SK-N-SH (cell line): Measurements from ENCODE around the gene WDR86. TPM values are rescaled to one million over a fixed set of nuclear protein-coding genes. Genes with fewer than 3 reads are reported as not detected.

Experiments
- CTCF ChIA-PET: fragments of 300-600, 350-600 bp; formaldehyde crosslinking; extraction: SDS; loops from one replicate; lab custom pipeline; 2021; lab: Yijun Ruan, JAX
- POLR2A ChIA-PET: fragments of 350-600 bp; sonication (Branson Sonifier 250); formaldehyde crosslinking; extraction: SDS; loops from one replicate; lab custom pipeline; 2020; ENCODE audit warnings: antibody characterized with exemption, inconsistent platforms; lab: Yijun Ruan, JAX
- DNase-seq: peaks from one replicate; pipeline ENCODE4 v3.0.0; 2012
- H2AFZ ChIP-seq: fragments of 200-600 bp; sonication (generic); 2 replicates; pipeline ENCODE4 v1.8.1; 2016; ENCODE audit warnings: antibody characterized with exemption, mild to moderate bottlenecking, low read depth
- H3F3A ChIP-seq: fragments of 200-600 bp; sonication (generic); replicated peaks from 2 replicates; pipeline ENCODE3; 2016; ENCODE audit warnings: antibody characterized with exemption, mild to moderate bottlenecking; ENCODE audit not compliant: insufficient read depth
- H3K27ac ChIP-seq, 2 experiments: fragments of 200-500 bp in 1 of 2; fragments of 200-600 bp in 1 of 2; sonication (Bioruptor generic) in 1 of 2; sonication (generic), shearing (Covaris generic) in 1 of 2; 2 replicates each; pipeline versions ENCODE4 v1.5.1 to v1.6.1; 2014 to 2016; ENCODE audit warnings: low read depth in 2 of 2, inconsistent platforms in 1 of 2, low read length in 1 of 2, mild to moderate bottlenecking in 1 of 2, mixed read lengths in 1 of 2
- H3K27me3 ChIP-seq: fragments of 200-600 bp; sonication (generic), shearing (Covaris generic); 2 replicates; pipeline ENCODE4 v1.6.1; 2016; ENCODE audit warnings: mixed run types; ENCODE audit not compliant: insufficient read depth
- H3K36me3 ChIP-seq, 2 experiments: fragments of 200-500 bp in 1 of 2; fragments of 200-600 bp in 1 of 2; sonication (Bioruptor generic) in 1 of 2; sonication (generic) in 1 of 2; replicated peaks in 1 of 2; 2 replicates each; pipeline versions ENCODE3 to v1.5.1; 2014 to 2016; ENCODE audit warnings: low read length in 1 of 2, mild to moderate bottlenecking in 1 of 2; ENCODE audit not compliant: insufficient read depth in 2 of 2, control insufficient read depth in 1 of 2
- H3K4me1 ChIP-seq, 2 experiments: fragments of 200-500 bp in 1 of 2; fragments of 200-600 bp in 1 of 2; sonication (Bioruptor generic) in 1 of 2; sonication (generic), shearing (Covaris generic) in 1 of 2; 2 replicates each; pipeline versions ENCODE4 v1.5.1 to v1.6.1; 2014 to 2016; ENCODE audit warnings: low read depth in 1 of 2, low read length in 1 of 2, mixed run types in 1 of 2; ENCODE audit not compliant: insufficient read depth in 2 of 2, control insufficient read depth in 1 of 2
- H3K4me2 ChIP-seq: fragments of 200-600 bp; sonication (generic), shearing (Covaris generic); 2 replicates; pipeline ENCODE4 v1.6.1; 2017; ENCODE audit warnings: mixed run types
- H3K4me3 ChIP-seq, 2 experiments: fragments of 200-500 bp in 1 of 2; fragments of 200-600 bp in 1 of 2; sonication (Bioruptor generic) in 1 of 2; sonication (generic), shearing (Covaris generic) in 1 of 2; 2 replicates each; pipeline versions ENCODE4 v1.5.1 to v1.8.1; 2014 to 2016; ENCODE audit warnings: low read depth in 2 of 2, inconsistent platforms in 1 of 2, low read length in 1 of 2, mild to moderate bottlenecking in 1 of 2, mixed read lengths in 1 of 2, moderate library complexity in 1 of 2
- H3K79me2 ChIP-seq: fragments of 200-600 bp; sonication (generic); 2 replicates; pipeline ENCODE4 v1.8.1; 2017; ENCODE audit warnings: mild to moderate bottlenecking; ENCODE audit not compliant: insufficient read depth
- H3K9ac ChIP-seq: fragments of 200-600 bp; sonication (generic); 2 replicates; pipeline ENCODE4 v1.6.1; 2017; ENCODE audit warnings: mixed run types
- H3K9me2 ChIP-seq: fragments of 200-600 bp; sonication (generic); 2 replicates; pipeline ENCODE4 v1.6.1; 2017; ENCODE audit warnings: mixed run types
- H3K9me3 ChIP-seq: fragments of 200-600 bp; sonication (generic); 2 replicates; pipeline ENCODE4 v1.6.1; 2017; ENCODE audit warnings: mixed run types, mild to moderate bottlenecking, moderate library complexity
- H4K20me1 ChIP-seq: fragments of 200-600 bp; sonication (generic); 2 replicates; pipeline ENCODE4 v1.6.1; 2017; ENCODE audit warnings: mild to moderate bottlenecking, mixed run types; ENCODE audit not compliant: insufficient read depth
- EP300 ChIP-seq, 2 experiments: IDR thresholded peaks; 2 replicates each; pipeline versions ENCODE4 v1.4.0 to v1.6.1; 2012; ENCODE audit warnings: borderline replicate concordance in 1 of 2, low read depth in 1 of 2, low read length in 1 of 2
- FOXM1 ChIP-seq: IDR thresholded peaks from 2 replicates; pipeline ENCODE4 v1.4.0; 2012; ENCODE audit warnings: low read depth, mild to moderate bottlenecking
- GABPA ChIP-seq: IDR thresholded peaks from 2 replicates; pipeline ENCODE4 v1.4.0; 2012; ENCODE audit warnings: low read depth, mild to moderate bottlenecking
- JUND ChIP-seq: IDR thresholded peaks from 2 replicates; pipeline ENCODE4 v1.4.0; 2012
- PBX3 ChIP-seq: IDR thresholded peaks from 2 replicates; pipeline ENCODE4; 2012
- POLR2AphosphoS5 ChIP-seq: IDR thresholded peaks from 2 replicates; pipeline ENCODE4 v1.6.1; 2012; ENCODE audit warnings: low read depth, low read length
- REST ChIP-seq: IDR thresholded peaks from 2 replicates; pipeline ENCODE4 v1.6.1; 2012; ENCODE audit warnings: mild to moderate bottlenecking, low read depth, low read length, moderate library complexity
- SIN3A ChIP-seq: IDR thresholded peaks from 2 replicates; pipeline ENCODE4 v1.6.1; 2012; ENCODE audit warnings: low read depth, mild to moderate bottlenecking, low read length, moderate library complexity, borderline replicate concordance
- TAF1 ChIP-seq: IDR thresholded peaks from 2 replicates; pipeline ENCODE4 v1.6.1; 2012; ENCODE audit warnings: low read depth, mild to moderate bottlenecking, low read length, moderate library complexity, borderline replicate concordance
- TEAD4 ChIP-seq: IDR thresholded peaks from 2 replicates; pipeline ENCODE4 v1.4.0; 2012; ENCODE audit warnings: mild to moderate bottlenecking, borderline replicate concordance; ENCODE audit not compliant: insufficient read depth
- WGBS: methylation state at CpG from one replicate; pipeline ENCODE4 v1.1.6; 2017; ENCODE audit warnings: low lambda C conversion rate; 5-methylcytosine and 5-hydroxymethylcytosine counted together
- polyA plus RNA-seq, 3 experiments: library from polyadenylated mRNA; depleted of rRNA; stranded (reverse); fragments of >200 nt; gene quantifications; 2 replicates each; pipeline ENCODE4 v1.2.3, GENCODE V29; 2012
- TF ChIP-seq, protein P1 (sequence below): IDR thresholded peaks from 2 replicates; pipeline ENCODE4 v1.4.0; 2012; ENCODE audit warnings: low read depth, borderline replicate concordance

WDR86 gene
- polyA plus RNA-seq, 1 of the 3 experiments (the other 2 are of a cell fraction), result 1.0 TPM

DNA sequence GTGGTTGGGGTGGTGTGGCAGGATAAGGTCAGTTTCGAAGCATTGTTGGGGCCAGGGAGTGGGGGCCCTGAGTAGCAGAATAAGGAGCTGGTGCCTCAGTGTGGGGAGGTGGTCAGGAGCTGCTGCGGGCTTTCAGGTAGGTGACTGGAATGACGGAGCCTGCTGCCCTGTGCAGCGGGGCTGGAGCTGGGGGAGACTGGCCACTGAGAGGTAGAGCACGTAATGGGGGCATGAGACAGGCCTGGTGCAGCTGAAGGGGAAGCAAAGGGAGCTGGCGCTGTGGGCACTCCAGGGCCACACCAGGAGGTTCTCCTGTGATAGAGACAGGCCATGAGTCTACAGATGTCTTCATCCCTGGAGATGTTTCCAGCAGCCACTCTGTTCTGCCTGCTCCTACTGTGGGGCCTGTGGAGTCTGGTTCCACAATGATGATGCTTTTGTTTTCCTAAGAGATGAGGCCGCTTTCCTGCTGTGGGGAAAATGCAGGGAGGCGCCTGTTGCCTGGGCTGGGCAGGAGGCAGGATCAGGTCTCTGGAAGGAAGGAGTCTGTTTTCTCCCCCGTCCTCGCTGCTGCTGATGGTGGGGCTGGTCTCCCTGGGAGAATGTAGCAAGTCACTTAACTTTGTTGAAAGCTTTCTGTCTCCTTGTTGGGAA is 37.1 kb downstream of the WDR86 start:
- DNase-seq, result peak; percentile 51
- POLR2A ChIA-PET, result interaction anchor here (0.6 kb wide), 1 partner anchor 660 kb away, joined by 3 read pairs; no protein-coding TSS in a partner anchor
- H3K9me3 ChIP-seq, result no peaks in the 10 kb centered on the region
- peaks cover 40 to 75% of the 10 kb centered on the region in 2 experiments for H3K36me3 ChIP-seq
- 95% methylated on average over 10 of the region's 10 CpGs for WGBS
- H3K27me3 ChIP-seq, result no peaks in the 10 kb centered on the region
- H3K27ac ChIP-seq, result peak overlapping the region in 1 of 2 experiments; percentile 73; a peak in 2 of 4 replicates
- no peaks in the 10 kb centered on the region for H4K20me1 ChIP-seq
- peaks cover 0 to 24% of the 10 kb centered on the region in 2 experiments; a peak in 1 of 4 replicates for H3K4me1 ChIP-seq
- no peak overlapping the region for H3K4me3 ChIP-seq
- no peak overlapping the region for H3K9ac ChIP-seq
- no peak overlapping the region for H3K4me2 ChIP-seq
- CTCF ChIA-PET, result interaction anchor here (1.0 to 8.2 kb wide), 12 partner anchors 15 to 387 kb away, joined by 3 to 40 read pairs (median 5); no protein-coding TSS in a partner anchor
- H3F3A ChIP-seq, result peaks cover 2% of the 10 kb centered on the region
- no peak overlapping the region for H2AFZ ChIP-seq
- TF ChIP-seq PBX3 (no peak), GABPA (no peak), POLR2AphosphoS5 (no peak), JUND (no peak), TAF1 (no peak)
- no peaks in the 10 kb centered on the region for H3K9me2 ChIP-seq
- no peaks in the 10 kb centered on the region for H3K79me2 ChIP-seq

DNA sequence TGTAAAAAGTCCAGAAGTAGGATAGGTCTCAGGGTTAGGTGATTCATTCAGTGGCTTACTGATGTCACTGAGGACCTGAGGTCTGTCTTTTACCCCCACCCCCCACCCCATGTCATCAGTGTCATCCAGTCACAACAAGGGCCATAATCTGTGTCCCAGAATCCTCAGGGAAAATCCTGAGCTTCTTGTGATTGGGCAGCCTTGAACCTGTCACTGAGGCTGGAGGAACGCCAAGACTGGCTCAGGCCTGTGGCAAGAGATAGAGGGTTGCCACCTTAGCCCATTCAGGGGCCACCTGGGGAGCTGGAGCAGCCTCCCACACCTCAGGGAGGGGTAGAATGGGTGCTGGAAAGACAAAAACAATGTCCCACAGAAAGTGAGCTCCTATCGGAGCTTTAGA is 38.6 kb downstream of the WDR86 start:
- H3K9me2 ChIP-seq, result no peaks in the 10 kb centered on the region
- H3K36me3 ChIP-seq, result peaks cover 30 to 68% of the 10 kb centered on the region in 2 experiments
- H2AFZ ChIP-seq, result no peak overlapping the region
- ChIA-PET POLR2A (no interaction called here), CTCF (interaction anchor here (0.7 to 8.2 kb wide), 13 partner anchors 17 to 388 kb away, joined by 3 to 40 read pairs (median 4); partner anchors contain the start of gene WDR86)
- H3K27me3 ChIP-seq, result no peaks in the 10 kb centered on the region
- WGBS, result 95% methylated on average over 2 of the region's 2 CpGs
- H3F3A ChIP-seq, result no peaks in the 10 kb centered on the region
- no peak overlapping the region for H3K4me2 ChIP-seq
- no peaks in the 10 kb centered on the region for H4K20me1 ChIP-seq
- TF ChIP-seq SIN3A, result no peak
- TF ChIP-seq EP300 (IDR thresholded peaks at IDR 0.05; ENCODE audit: borderline replicate concordance in 1 of 2, low read depth in 1 of 2, low read length in 1 of 2), result no peak
- no peak for TF ChIP-seq REST
- no peak for TF ChIP-seq JUND
- TF ChIP-seq, protein P1, sequence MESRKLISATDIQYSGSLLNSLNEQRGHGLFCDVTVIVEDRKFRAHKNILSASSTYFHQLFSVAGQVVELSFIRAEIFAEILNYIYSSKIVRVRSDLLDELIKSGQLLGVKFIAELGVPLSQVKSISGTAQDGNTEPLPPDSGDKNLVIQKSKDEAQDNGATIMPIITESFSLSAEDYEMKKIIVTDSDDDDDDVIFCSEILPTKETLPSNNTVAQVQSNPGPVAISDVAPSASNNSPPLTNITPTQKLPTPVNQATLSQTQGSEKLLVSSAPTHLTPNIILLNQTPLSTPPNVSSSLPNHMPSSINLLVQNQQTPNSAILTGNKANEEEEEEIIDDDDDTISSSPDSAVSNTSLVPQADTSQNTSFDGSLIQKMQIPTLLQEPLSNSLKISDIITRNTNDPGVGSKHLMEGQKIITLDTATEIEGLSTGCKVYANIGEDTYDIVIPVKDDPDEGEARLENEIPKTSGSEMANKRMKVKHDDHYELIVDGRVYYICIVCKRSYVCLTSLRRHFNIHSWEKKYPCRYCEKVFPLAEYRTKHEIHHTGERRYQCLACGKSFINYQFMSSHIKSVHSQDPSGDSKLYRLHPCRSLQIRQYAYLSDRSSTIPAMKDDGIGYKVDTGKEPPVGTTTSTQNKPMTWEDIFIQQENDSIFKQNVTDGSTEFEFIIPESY, result no peak
- TF ChIP-seq FOXM1, result no peak
- TF ChIP-seq TEAD4, result no peak
- H3K4me3 ChIP-seq, result no peak overlapping the region
- H3K9me3 ChIP-seq, result no peaks in the 10 kb centered on the region
- no peak overlapping the region for H3K9ac ChIP-seq
- no peaks in the 10 kb centered on the region for H3K79me2 ChIP-seq
- no peak for DNase-seq
- no peak overlapping the region for H3K27ac ChIP-seq
- H3K4me1 ChIP-seq, result peaks cover 0 to 24% of the 10 kb centered on the region in 2 experiments; a peak in 2 of 4 replicates
